ENCODE data around the gene PDLIM5.
"Not testable (repeated sequence)": the region's sequence is repeated elsewhere in the genome, so short reads cannot be mapped to it uniquely, and the experiment has no call there.

The PDLIM5 gene

GRCh38 chr4:94508296-94508695 is 56.6 kb downstream of the PDLIM5 start:
- peaks cover 27% of the 10 kb centered on the region for H3K4me1 ChIP-seq (ENCODE audit: control insufficient read depth, insufficient read depth, low read length)
- no peaks in the 10 kb centered on the region for H3K36me3 ChIP-seq (ENCODE audit: control insufficient read depth, insufficient read depth, low read length)
- H3K9ac ChIP-seq (ENCODE audit: low read length), result no peak overlapping the region
- no peaks in the 10 kb centered on the region for H3K27me3 ChIP-seq (ENCODE audit: control insufficient read depth, insufficient read depth, low read length)
- H3K4me3 ChIP-seq (ENCODE audit: low read length), result no peak overlapping the region
- H3K9me3 ChIP-seq (ENCODE audit: control insufficient read depth, low read length), result no peaks in the 10 kb centered on the region

GRCh38 chr4:94508806-94509205 is 57.1 kb downstream of the PDLIM5 start:
- H3K27me3 ChIP-seq (ENCODE audit: control insufficient read depth, insufficient read depth, low read length), result no peaks in the 10 kb centered on the region
- peaks cover 27% of the 10 kb centered on the region for H3K4me1 ChIP-seq (ENCODE audit: control insufficient read depth, insufficient read depth, low read length)

GRCh38 chr4:94511591-94511990 is 59.8 kb downstream of the PDLIM5 start:
- Histone ChIP-seq H3K9me3 (ENCODE audit: control insufficient read depth, low read length) (no peaks in the 10 kb centered on the region), H3K36me3 (ENCODE audit: control insufficient read depth, insufficient read depth, low read length) (no peaks in the 10 kb centered on the region), H3K9ac (ENCODE audit: low read length) (no peak overlapping the region), H3K27me3 (ENCODE audit: control insufficient read depth, insufficient read depth, low read length) (no peaks in the 10 kb centered on the region), H3K4me1 (ENCODE audit: control insufficient read depth, insufficient read depth, low read length) (peaks cover 26% of the 10 kb centered on the region), H3K4me3 (ENCODE audit: low read length) (no peak overlapping the region)

More at GRCh38 chr4:94508806-94509205, 57.1 kb downstream of the PDLIM5 start:
- Histone ChIP-seq H3K9me3 (ENCODE audit: control insufficient read depth, low read length) (no peaks in the 10 kb centered on the region), H3K36me3 (ENCODE audit: control insufficient read depth, insufficient read depth, low read length) (no peaks in the 10 kb centered on the region), H3K4me3 (ENCODE audit: low read length) (no peak overlapping the region), H3K9ac (ENCODE audit: low read length) (no peak overlapping the region)

- not testable (repeated sequence) for H3K36me3 ChIP-seq (ENCODE audit: control insufficient read depth, insufficient read depth, low read length); H3K9ac ChIP-seq (ENCODE audit: low read length)
- H3K4me1 ChIP-seq (ENCODE audit: control insufficient read depth, insufficient read depth, low read length), result peaks cover 11% of the 10 kb centered on the region
Observed at GRCh38 chr4:94513532-94513931, 61.8 kb downstream of the PDLIM5 start.

GRCh38 chr4:94515365-94515764 is 63.6 kb downstream of the PDLIM5 start:
- Histone ChIP-seq H3K9ac (ENCODE audit: low read length) (no peak overlapping the region), H3K36me3 (ENCODE audit: control insufficient read depth, insufficient read depth, low read length) (no peaks in the 10 kb centered on the region), H3K27me3 (ENCODE audit: control insufficient read depth, insufficient read depth, low read length) (no peaks in the 10 kb centered on the region), H3K4me1 (ENCODE audit: control insufficient read depth, insufficient read depth, low read length) (peaks cover 5% of the 10 kb centered on the region), H3K4me3 (ENCODE audit: low read length) (no peak overlapping the region), H3K9me3 (ENCODE audit: control insufficient read depth, low read length) (no peaks in the 10 kb centered on the region)

More at GRCh38 chr4:94513532-94513931, 61.8 kb downstream of the PDLIM5 start:
- H3K27me3 ChIP-seq (ENCODE audit: control insufficient read depth, insufficient read depth, low read length); H3K4me3 ChIP-seq (ENCODE audit: low read length); H3K9me3 ChIP-seq (ENCODE audit: control insufficient read depth, low read length): not testable (repeated sequence)

- no peak overlapping the region for H3K4me3 ChIP-seq (ENCODE audit: low read length)
- H3K27me3 ChIP-seq (ENCODE audit: control insufficient read depth, insufficient read depth, low read length), result no peaks in the 10 kb centered on the region
- no peaks in the 10 kb centered on the region for H3K36me3 ChIP-seq (ENCODE audit: control insufficient read depth, insufficient read depth, low read length)
- H3K4me1 ChIP-seq (ENCODE audit: control insufficient read depth, insufficient read depth, low read length), result peaks cover 5% of the 10 kb centered on the region
- no peak overlapping the region for H3K9ac ChIP-seq (ENCODE audit: low read length)
- no peaks in the 10 kb centered on the region for H3K9me3 ChIP-seq (ENCODE audit: control insufficient read depth, low read length)
Observed at GRCh38 chr4:94516067-94516466, 64.3 kb downstream of the PDLIM5 start.

GRCh38 chr4:94516999-94517398 is 65.3 kb downstream of the PDLIM5 start:
- no peaks in the 10 kb centered on the region for H3K9me3 ChIP-seq (ENCODE audit: control insufficient read depth, low read length)
- no peaks in the 10 kb centered on the region for H3K36me3 ChIP-seq (ENCODE audit: control insufficient read depth, insufficient read depth, low read length)
- H3K9ac ChIP-seq (ENCODE audit: low read length), result no peak overlapping the region
- no peaks in the 10 kb centered on the region for H3K27me3 ChIP-seq (ENCODE audit: control insufficient read depth, insufficient read depth, low read length)
- peaks cover 9% of the 10 kb centered on the region for H3K4me1 ChIP-seq (ENCODE audit: control insufficient read depth, insufficient read depth, low read length)
- no peak overlapping the region for H3K4me3 ChIP-seq (ENCODE audit: low read length)

- H3K4me1 ChIP-seq (ENCODE audit: control insufficient read depth, insufficient read depth, low read length), result peaks cover 10% of the 10 kb centered on the region
Observed at GRCh38 chr4:94517492-94517891, 65.8 kb downstream of the PDLIM5 start.

GRCh38 chr4:94519019-94519418 is 67.3 kb downstream of the PDLIM5 start:
- Histone ChIP-seq H3K4me3 (ENCODE audit: low read length) (no peak overlapping the region), H3K9ac (ENCODE audit: low read length) (no peak overlapping the region), H3K36me3 (ENCODE audit: control insufficient read depth, insufficient read depth, low read length) (no peaks in the 10 kb centered on the region), H3K27me3 (ENCODE audit: control insufficient read depth, insufficient read depth, low read length) (no peaks in the 10 kb centered on the region), H3K4me1 (ENCODE audit: control insufficient read depth, insufficient read depth, low read length) (peaks cover 10% of the 10 kb centered on the region), H3K9me3 (ENCODE audit: control insufficient read depth, low read length) (no peaks in the 10 kb centered on the region)

More at GRCh38 chr4:94517492-94517891, 65.8 kb downstream of the PDLIM5 start:
- Histone ChIP-seq H3K27me3 (ENCODE audit: control insufficient read depth, insufficient read depth, low read length) (no peaks in the 10 kb centered on the region), H3K9me3 (ENCODE audit: control insufficient read depth, low read length) (no peaks in the 10 kb centered on the region), H3K9ac (ENCODE audit: low read length) (no peak overlapping the region), H3K36me3 (ENCODE audit: control insufficient read depth, insufficient read depth, low read length) (no peaks in the 10 kb centered on the region), H3K4me3 (ENCODE audit: low read length) (no peak overlapping the region)

GRCh38 chr4:94519925-94520789 is 68.4 kb downstream of the PDLIM5 start:
- Histone ChIP-seq H3K27me3 (ENCODE audit: control insufficient read depth, insufficient read depth, low read length) (no peaks in the 10 kb centered on the region), H3K9ac (ENCODE audit: low read length) (no peak overlapping the region), H3K4me1 (ENCODE audit: control insufficient read depth, insufficient read depth, low read length) (peaks cover 10% of the 10 kb centered on the region), H3K36me3 (ENCODE audit: control insufficient read depth, insufficient read depth, low read length) (no peaks in the 10 kb centered on the region), H3K9me3 (ENCODE audit: control insufficient read depth, low read length) (no peaks in the 10 kb centered on the region), H3K4me3 (ENCODE audit: low read length) (no peak overlapping the region)

GRCh38 chr4:94523033-94523580 is 71.4 kb downstream of the PDLIM5 start:
- H3K9me3 ChIP-seq (ENCODE audit: control insufficient read depth, low read length), result no peaks in the 10 kb centered on the region
- H3K36me3 ChIP-seq (ENCODE audit: control insufficient read depth, insufficient read depth, low read length), result no peaks in the 10 kb centered on the region
- peaks cover 24% of the 10 kb centered on the region for H3K4me1 ChIP-seq (ENCODE audit: control insufficient read depth, insufficient read depth, low read length)
- H3K9ac ChIP-seq (ENCODE audit: low read length), result no peak overlapping the region
- no peak overlapping the region for H3K4me3 ChIP-seq (ENCODE audit: low read length)
- H3K27me3 ChIP-seq (ENCODE audit: control insufficient read depth, insufficient read depth, low read length), result no peaks in the 10 kb centered on the region

- Histone ChIP-seq H3K36me3 (ENCODE audit: control insufficient read depth, insufficient read depth, low read length) (no peaks in the 10 kb centered on the region), H3K4me3 (ENCODE audit: low read length) (no peak overlapping the region), H3K27me3 (ENCODE audit: control insufficient read depth, insufficient read depth, low read length) (no peaks in the 10 kb centered on the region), H3K9me3 (ENCODE audit: control insufficient read depth, low read length) (no peaks in the 10 kb centered on the region), H3K4me1 (ENCODE audit: control insufficient read depth, insufficient read depth, low read length) (peaks cover 26% of the 10 kb centered on the region), H3K9ac (ENCODE audit: low read length) (no peak overlapping the region)
Observed at GRCh38 chr4:94523617-94524016, 71.9 kb downstream of the PDLIM5 start.

Measured in mucosa of stomach (tissue), 1 donor.